ENCODE results near the gene PCNX3. TPM values are rescaled to one million over a fixed set of nuclear protein-coding genes. Genes with fewer than 3 reads are reported as not detected.
A peak's percentile ranks its signal among the peaks of the same experiment; 100 is the strongest.

PCNX3 gene
- total RNA-seq, 4 donors from 2014 or later: 24.0 to 40.0 (median 30.9) TPM

GRCh38 chr11:65615950-65616574, 486 bp downstream of the PCNX3 start:
- peaks cover 28 to 60% (median 35%) of the 10 kb centered on the region in 3 donors for H3K36me3 ChIP-seq
- DNase-seq: no peak
- H3K4me1 ChIP-seq: peaks cover 31 to 56% (median 39%) of the 10 kb centered on the region in 3 donors
- no peaks in the 10 kb centered on the region for H3K27me3 ChIP-seq
- H3K9me3 ChIP-seq: no peaks in the 10 kb centered on the region
- intact Hi-C loops (cut with DNase I): loop anchor here (10.0 kb wide), 1 partner anchor 71 kb away; no protein-coding TSS in a partner anchor
- peak overlapping the region; percentile 96 to 98 (median 97) for H3K27ac ChIP-seq
- 0% methylated on average over 1 to 13 of the region's 50 CpGs for WGBS, 2 donors
- no peak for TF ChIP-seq CTCF (IDR thresholded peaks at IDR 0.05)
- no peak for TF ChIP-seq POLR2A (IDR thresholded peaks at IDR 0.05)
- peak overlapping the region; percentile 81 to 99 (median 96) for H3K4me3 ChIP-seq

GRCh38 chr11:65616575-65617001, 1.0 kb downstream of the PCNX3 start:
- H3K36me3 ChIP-seq: peaks cover 28 to 62% (median 36%) of the 10 kb centered on the region in 3 donors
- intact Hi-C loops (cut with DNase I): loop anchor here (10.0 kb wide), 1 partner anchor 72 kb away; no protein-coding TSS in a partner anchor
- H3K4me1 ChIP-seq: peaks cover 31 to 51% (median 34%) of the 10 kb centered on the region in 3 donors
- no peak for TF ChIP-seq POLR2A (IDR thresholded peaks at IDR 0.05)
- TF ChIP-seq CTCF (IDR thresholded peaks at IDR 0.05): no peak
- no peak for DNase-seq
- 25 to 56% methylated on average over 5 to 6 of the region's 10 CpGs for WGBS, 2 donors
- H3K9me3 ChIP-seq: no peaks in the 10 kb centered on the region
- H3K27me3 ChIP-seq: no peaks in the 10 kb centered on the region
- peak overlapping the region; percentile 96 to 98 (median 97) for H3K27ac ChIP-seq
- peak overlapping the region; percentile 81 to 99 (median 96) for H3K4me3 ChIP-seq

- Histone ChIP-seq H3K9me3 (no peaks in the 10 kb centered on the region), H3K4me3 (peak overlapping the region in 2 of 4 donors; percentile 81 to 99), H3K4me1 (peaks cover 24 to 43% (median 27%) of the 10 kb centered on the region in 3 donors), H3K36me3 (peaks cover 30 to 62% (median 40%) of the 10 kb centered on the region in 3 donors), H3K27me3 (no peaks in the 10 kb centered on the region), H3K27ac (peak overlapping the region in 1 of 4 donors; percentile 96)
- intact Hi-C loops (cut with DNase I): loop anchor here (10.0 kb wide), 1 partner anchor 72 kb away; no protein-coding TSS in a partner anchor
- TF ChIP-seq POLR2A (IDR thresholded peaks at IDR 0.05) (no peak), CTCF (IDR thresholded peaks at IDR 0.05) (no peak)
- no peak for DNase-seq
- WGBS, 2 donors: 80 to 86% methylated on average over 8 to 10 of the region's 17 CpGs
Observed at GRCh38 chr11:65617136-65617850, 1.7 kb downstream of the PCNX3 start.

GRCh38 chr11:65617990-65618751, 2.6 kb downstream of the PCNX3 start:
- Histone ChIP-seq H3K4me1 (peaks cover 16 to 35% (median 18%) of the 10 kb centered on the region in 3 donors), H3K4me3 (no peak overlapping the region), H3K27me3 (no peaks in the 10 kb centered on the region), H3K27ac (no peak overlapping the region), H3K9me3 (no peaks in the 10 kb centered on the region), H3K36me3 (peaks cover 36 to 63% (median 41%) of the 10 kb centered on the region in 3 donors)
- intact Hi-C loops (cut with DNase I): loop anchor here (10.0 kb wide), 1 partner anchor 73 kb away; no protein-coding TSS in a partner anchor
- DNase-seq: no peak
- WGBS, 2 donors: 94% methylated on average over 9 of the region's 33 CpGs; no CpG with 5 or more reads in 1 of the 2 donors
- TF ChIP-seq POLR2A (IDR thresholded peaks at IDR 0.05): no peak
- TF ChIP-seq CTCF (IDR thresholded peaks at IDR 0.05): no peak
